HG02623 (cell line): ENCODE measurements around the gene ARHGEF2.
A peak's percentile ranks its signal among the peaks of the same experiment; 100 is the strongest.
"Not testable (repeated sequence)": the region's sequence is repeated elsewhere in the genome, so short reads cannot be mapped to it uniquely, and the experiment has no call there.

Experiments used
- ATAC-seq: cut with Tn5 transposase; IDR thresholded peaks from one replicate; pipeline ENCODE4 v1.9.1; 2021; ENCODE audit warnings: moderate library complexity; ENCODE audit not compliant: unreplicated experiment

The ARHGEF2 gene

GRCh38 chr1:155946633-155947219 lies 31.6 kb downstream of the ARHGEF2 start:
- peak; percentile 15 for ATAC-seq

GRCh38 chr1:155944444-155944799 lies 33.9 kb downstream of the ARHGEF2 start:
- no peak for ATAC-seq

- no peak for ATAC-seq
These were observed 35.7 kb downstream of the ARHGEF2 start for GRCh38 chr1:155942578-155943141.

DNA sequence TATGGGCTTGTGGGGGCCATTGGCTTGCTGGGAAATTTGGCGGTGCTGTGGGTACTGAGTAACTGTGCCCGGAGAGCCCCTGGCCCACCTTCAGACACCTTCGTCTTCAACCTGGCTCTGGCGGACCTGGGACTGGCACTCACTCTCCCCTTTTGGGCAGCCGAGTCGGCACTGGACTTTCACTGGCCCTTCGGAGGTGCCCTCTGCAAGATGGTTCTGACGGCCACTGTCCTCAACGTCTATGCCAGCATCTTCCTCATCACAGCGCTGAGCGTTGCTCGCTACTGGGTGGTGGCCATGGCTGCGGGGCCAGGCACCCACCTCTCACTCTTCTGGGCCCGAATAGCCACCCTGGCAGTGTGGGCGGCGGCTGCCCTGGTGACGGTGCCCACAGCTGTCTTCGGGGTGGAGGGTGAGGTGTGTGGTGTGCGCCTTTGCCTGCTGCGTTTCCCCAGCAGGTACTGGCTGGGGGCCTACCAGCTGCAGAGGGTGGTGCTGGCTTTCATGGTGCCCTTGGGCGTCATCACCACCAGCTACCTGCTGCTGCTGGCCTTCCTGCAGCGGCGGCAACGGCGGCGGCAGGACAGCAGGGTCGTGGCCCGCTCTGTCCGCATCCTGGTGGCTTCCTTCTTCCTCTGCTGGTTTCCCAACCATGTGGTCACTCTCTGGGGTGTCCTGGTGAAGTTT lies 36.4 kb downstream of the ARHGEF2 start:
- no peak for ATAC-seq

GRCh38 chr1:155940993-155941844 lies 37.1 kb downstream of the ARHGEF2 start, which contains the start of gene RXFP4:
TSS of gene RXFP4 (plus strand) at chr1:155941638. CDS start at chr1:155941710, 72 bp downstream.
- ATAC-seq = no peak

GRCh38 chr1:155940482-155940992 lies 37.8 kb downstream of the ARHGEF2 start:
- no peak for ATAC-seq

- ATAC-seq = no peak
These were observed 40.1 kb downstream of the ARHGEF2 start for GRCh38 chr1:155938220-155938627.

DNA sequence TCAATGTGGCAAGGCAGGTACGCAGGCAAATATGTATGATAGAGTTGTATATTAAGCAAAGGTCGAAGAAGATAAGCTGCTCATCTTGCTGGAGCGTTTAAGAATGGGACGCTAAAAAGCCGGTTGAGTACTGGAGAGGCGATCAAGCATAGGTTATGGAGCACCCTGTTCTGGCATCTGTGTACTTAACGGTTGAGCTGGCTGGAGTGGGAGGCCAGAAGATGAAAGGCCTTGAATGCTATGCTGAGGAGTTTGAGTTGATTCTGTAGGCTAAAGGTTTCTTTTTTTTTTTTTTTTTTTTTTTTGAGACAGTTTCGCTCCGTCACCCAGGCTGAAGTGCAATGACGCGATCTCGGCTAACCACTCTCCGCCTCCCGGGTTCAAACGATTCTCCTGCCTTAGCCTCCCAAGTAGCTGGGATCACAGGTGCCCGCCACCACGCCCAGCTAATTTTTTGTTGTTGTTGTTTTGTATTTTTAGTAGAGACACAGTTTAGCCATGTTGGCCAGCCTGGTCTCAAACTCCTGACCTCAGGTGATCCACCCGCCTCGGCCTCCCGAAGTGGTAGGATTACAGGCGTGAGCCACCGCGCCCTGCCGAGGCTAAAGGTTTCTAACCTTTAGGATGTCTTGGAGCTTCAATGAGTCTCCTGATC lies 43.3 kb downstream of the ARHGEF2 start:
- ATAC-seq = no peak

GRCh38 chr1:155934097-155934935 lies 44.0 kb downstream of the ARHGEF2 start, which contains the start of gene KHDC4:
TSS of gene KHDC4 (minus strand) at chr1:155934413. CDS start at chr1:155934373, 40 bp downstream.
- peak; percentile 91 for ATAC-seq

DNA sequence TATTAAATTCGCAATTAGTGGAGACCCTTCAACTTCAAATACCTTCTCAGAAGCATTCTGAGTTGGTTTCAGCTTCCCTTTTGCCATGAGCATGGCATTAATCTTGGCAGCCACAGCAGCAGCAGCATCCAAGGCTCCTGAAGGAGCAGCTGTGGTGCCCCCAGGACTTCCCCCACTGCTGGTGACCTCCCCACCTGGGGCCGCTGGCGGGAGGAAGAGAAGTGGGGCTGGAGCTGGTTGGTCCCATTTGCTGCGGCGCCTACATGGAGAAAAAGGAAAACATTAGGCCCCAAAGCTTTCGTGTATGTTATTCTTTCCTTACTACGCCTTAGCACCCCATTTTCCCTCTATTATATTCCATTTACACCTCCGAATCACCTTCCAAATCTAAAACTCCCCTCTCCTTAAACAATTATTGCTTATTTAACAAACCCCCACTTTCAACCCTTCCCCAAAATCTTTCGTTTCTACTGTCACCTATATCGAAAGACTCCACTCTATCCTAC lies 44.7 kb downstream of the ARHGEF2 start:
- ATAC-seq = no peak

GRCh38 chr1:155932487-155932886 lies 45.9 kb downstream of the ARHGEF2 start:
- ATAC-seq = no peak

GRCh38 chr1:155932081-155932480 lies 46.3 kb downstream of the ARHGEF2 start:
- ATAC-seq = no peak

- ATAC-seq = no peak
These were observed 46.9 kb downstream of the ARHGEF2 start for GRCh38 chr1:155931332-155932038.

DNA sequence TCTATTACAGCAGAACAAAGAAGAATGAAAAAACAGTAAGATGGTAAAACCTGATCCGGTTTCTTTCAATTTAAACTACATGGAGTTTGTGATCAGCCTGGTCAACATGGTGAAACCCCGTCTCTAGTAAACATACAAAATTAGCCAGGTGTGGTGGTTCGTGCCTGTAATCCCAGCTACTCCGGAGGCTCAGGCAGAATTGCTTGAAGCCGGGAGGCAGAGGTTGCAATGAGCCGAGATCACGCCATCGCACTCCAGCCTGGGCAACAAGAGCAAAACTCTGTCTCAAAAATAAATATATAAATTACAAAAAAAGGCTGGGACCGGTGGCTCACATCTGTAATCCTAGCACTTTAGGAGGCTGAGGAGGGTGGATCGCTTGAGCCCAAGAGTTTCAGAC lies 47.6 kb downstream of the ARHGEF2 start:
- not testable (repeated sequence) for ATAC-seq

GRCh38 chr1:155929057-155929456 lies 49.3 kb downstream of the ARHGEF2 start:
- no peak for ATAC-seq

- ATAC-seq = no peak
These were observed 52.8 kb downstream of the ARHGEF2 start for GRCh38 chr1:155925506-155925905.

GRCh38 chr1:155920717-155921116 lies 57.6 kb downstream of the ARHGEF2 start:
- ATAC-seq = no peak

- no peak for ATAC-seq
These were observed 58.5 kb downstream of the ARHGEF2 start for GRCh38 chr1:155919801-155920200.

- no peak for ATAC-seq
These were observed 59.7 kb downstream of the ARHGEF2 start for GRCh38 chr1:155918660-155919059.
